ENCODE results near the gene NANS. TPM values are rescaled to one million over a fixed set of nuclear protein-coding genes. Genes with fewer than 3 reads are reported as not detected.

The NANS gene
- total and polyA plus RNA-seq, 2 of the 8 experiments (the other 6 are each of a cell fraction or from before 2014, with no cell fraction given) = 56.5 to 67.3 TPM

GRCh38 chr9:98127226-98127625, 70.7 kb downstream of the NANS start (continued):
- TF ChIP-seq CHD7 (IDR thresholded peaks at IDR 0.05; ENCODE audit: insufficient replicate concordance, low read length) (no peak), KDM1A (IDR thresholded peaks at IDR 0.05; ENCODE audit: borderline replicate concordance, low read length) (no peak), BACH1 (IDR thresholded peaks at IDR 0.05; ENCODE audit: low read length) (no peak), NRF1 (IDR thresholded peaks at IDR 0.05; ENCODE audit: low read depth, low read length) (no peak), KDM4A (IDR thresholded peaks at IDR 0.05; ENCODE audit: low read depth, low read length, severe bottlenecking) (no peak)
